HepG2 (cell line): Measurements from ENCODE around the gene UCKL1. TPM values are rescaled to one million over a fixed set of nuclear protein-coding genes. Genes with fewer than 3 reads are reported as not detected.

ENCODE experiments used
- E2F1 ChIP-seq: sonication (generic); formaldehyde crosslinking; IDR thresholded peaks from 2 replicates; pipeline ENCODE4 v1.5.0; 2020; ENCODE audit warnings: missing genetic modification reagents
- JUN ChIP-seq: sonication (generic); formaldehyde crosslinking; IDR thresholded peaks from 2 replicates; pipeline ENCODE4 v1.4.0; 2020; ENCODE audit warnings: mild to moderate bottlenecking, missing genetic modification reagents
- MLXIP ChIP-seq: sonication (generic); formaldehyde crosslinking; IDR thresholded peaks from 2 replicates; pipeline ENCODE4 v1.9.0; 2021; ENCODE audit warnings: missing genetic modification reagents, borderline replicate concordance
- REXO4 ChIP-seq: sonication (generic); formaldehyde crosslinking; IDR thresholded peaks from 2 replicates; pipeline ENCODE4 v1.8.0; 2022; ENCODE audit warnings: missing genetic modification reagents, mild to moderate bottlenecking, borderline replicate concordance
- SALL2 ChIP-seq: sonication (generic); formaldehyde crosslinking; IDR thresholded peaks from 2 replicates; pipeline ENCODE4 v1.8.1; 2023; ENCODE audit warnings: mild to moderate bottlenecking, missing genetic modification reagents, inconsistent platforms
- TARDBP ChIP-seq: sonication (generic); formaldehyde crosslinking; IDR thresholded peaks from 2 replicates; pipeline ENCODE4 v1.8.0; 2022; ENCODE audit warnings: mild to moderate bottlenecking, missing genetic modification reagents
- TFDP1 ChIP-seq: IDR thresholded peaks from 2 replicates; pipeline ENCODE4 v1.6.1; 2016; ENCODE audit warnings: missing compliant biosample characterization, missing genetic modification reagents, borderline replicate concordance
- TOE1 ChIP-seq: sonication (generic); formaldehyde crosslinking; IDR thresholded peaks from 2 replicates; pipeline ENCODE4 v1.4.0; 2020; ENCODE audit warnings: mild to moderate bottlenecking, missing genetic modification reagents
- XRCC5 ChIP-seq: fragments of 200-400 bp; formaldehyde crosslinking; optimal IDR thresholded peaks from 2 replicates; pipeline ENCODE3; 2017; ENCODE audit warnings: mild to moderate bottlenecking, low read length
- ZNF143 ChIP-seq: sonication (generic); formaldehyde crosslinking; IDR thresholded peaks from 2 replicates; pipeline ENCODE4 v1.4.0; 2020; ENCODE audit warnings: missing genetic modification reagents
- ZNF274 ChIP-seq: sonication (generic); formaldehyde crosslinking; IDR thresholded peaks from 2 replicates; pipeline ENCODE4 v1.5.1; 2020; ENCODE audit warnings: mild to moderate bottlenecking, missing genetic modification reagents
- ZNF362 ChIP-seq: sonication (generic); formaldehyde crosslinking; IDR thresholded peaks from 2 replicates; pipeline ENCODE4 v1.4.0; 2020; ENCODE audit warnings: missing genetic modification reagents, mild to moderate bottlenecking, borderline replicate concordance
- ZNF563 ChIP-seq: sonication (generic); formaldehyde crosslinking; IDR thresholded peaks from 2 replicates; pipeline ENCODE4 v1.8.0; 2022; ENCODE audit warnings: mild to moderate bottlenecking, moderate library complexity, missing genetic modification reagents
- ZNF564 ChIP-seq: sonication (generic); formaldehyde crosslinking; IDR thresholded peaks from 2 replicates; pipeline ENCODE4 v1.8.1; 2023; ENCODE audit warnings: mild to moderate bottlenecking, missing genetic modification reagents
- ZNF589 ChIP-seq: sonication (generic); formaldehyde crosslinking; conservative IDR thresholded peaks from 2 replicates; pipeline ENCODE4 v1.8.0; 2022; ENCODE audit warnings: mild to moderate bottlenecking, moderate library complexity, missing genetic modification reagents
- ZNF775 ChIP-seq: sonication (generic); formaldehyde crosslinking; IDR thresholded peaks from 2 replicates; pipeline ENCODE4 v1.4.0; 2020; ENCODE audit warnings: missing genetic modification reagents, mild to moderate bottlenecking, moderate library complexity, borderline replicate concordance
- ZNF788 ChIP-seq: sonication (generic); formaldehyde crosslinking; IDR thresholded peaks from 2 replicates; pipeline ENCODE4 v1.5.0; 2020; ENCODE audit warnings: mild to moderate bottlenecking, missing genetic modification reagents, borderline replicate concordance
- polyA plus RNA-seq, 8 experiments: library from polyadenylated mRNA; depleted of rRNA in 3 of 8; stranded (reverse) in 7 of 8; unstranded in 1 of 8; fragments of >200 nt; fragmentation: Illumina TruSeq in 4 of 8; extraction: Trizol in 4 of 8; gene quantifications; 2 replicates each; pipeline versions ENCODE4 v1.2.1 to v1.2.3, GENCODE V29; 2011 to 2016; ENCODE audit warnings: low read depth in 4 of 8, missing spikeins in 1 of 8, mixed read lengths in 1 of 8; ENCODE audit not compliant: insufficient read depth in 1 of 8
- total RNA-seq, 5 experiments: library from RNA; depleted of rRNA; stranded (reverse); fragments of >200 nt; fragmentation: Illumina TruSeq; extraction: Trizol; gene quantifications; 2 replicates each; pipeline ENCODE4 v1.2.3, GENCODE V29; 2016; ENCODE audit warnings: low read depth in 1 of 5
- TF ChIP-seq, protein P1 (sequence below): sonication (generic); formaldehyde crosslinking; IDR thresholded peaks from 2 replicates; pipeline ENCODE4 v1.4.0; 2020; ENCODE audit warnings: missing genetic modification reagents
- TF ChIP-seq, protein P2 (sequence below): sonication (generic); formaldehyde crosslinking; IDR thresholded peaks from 2 replicates; pipeline ENCODE4 v1.4.0; 2020; ENCODE audit warnings: mild to moderate bottlenecking, missing genetic modification reagents

UCKL1 gene
- total and polyA plus RNA-seq, 2 of the 13 experiments (the other 11 are each of a cell fraction or from before 2014, with no cell fraction given): 50.2 to 126 TPM

GRCh38 chr20:63894358-63895201 lies 61.6 kb downstream of the UCKL1 start, which contains the start of gene DNAJC5 (continued):
- peak; percentile 79 for TF ChIP-seq TARDBP (CRISPR knock-in tag)
- no peak for TF ChIP-seq ZNF564 (CRISPR knock-in tag)
- TF ChIP-seq TFDP1 (CRISPR knock-in tag): peak; percentile 48; the same call in 1 of the 2 replicates
- TF ChIP-seq ZNF775: no peak
- no peak; the same call in 1 of the 2 replicates for TF ChIP-seq ZNF274 (CRISPR knock-in tag)
- peak; percentile 80; the same call in 1 of the 2 replicates for TF ChIP-seq ZNF563 (CRISPR knock-in tag)
- peak; percentile 49; the same call in 1 of the 2 replicates for TF ChIP-seq REXO4 (CRISPR knock-in tag)
- TF ChIP-seq, protein P1, sequence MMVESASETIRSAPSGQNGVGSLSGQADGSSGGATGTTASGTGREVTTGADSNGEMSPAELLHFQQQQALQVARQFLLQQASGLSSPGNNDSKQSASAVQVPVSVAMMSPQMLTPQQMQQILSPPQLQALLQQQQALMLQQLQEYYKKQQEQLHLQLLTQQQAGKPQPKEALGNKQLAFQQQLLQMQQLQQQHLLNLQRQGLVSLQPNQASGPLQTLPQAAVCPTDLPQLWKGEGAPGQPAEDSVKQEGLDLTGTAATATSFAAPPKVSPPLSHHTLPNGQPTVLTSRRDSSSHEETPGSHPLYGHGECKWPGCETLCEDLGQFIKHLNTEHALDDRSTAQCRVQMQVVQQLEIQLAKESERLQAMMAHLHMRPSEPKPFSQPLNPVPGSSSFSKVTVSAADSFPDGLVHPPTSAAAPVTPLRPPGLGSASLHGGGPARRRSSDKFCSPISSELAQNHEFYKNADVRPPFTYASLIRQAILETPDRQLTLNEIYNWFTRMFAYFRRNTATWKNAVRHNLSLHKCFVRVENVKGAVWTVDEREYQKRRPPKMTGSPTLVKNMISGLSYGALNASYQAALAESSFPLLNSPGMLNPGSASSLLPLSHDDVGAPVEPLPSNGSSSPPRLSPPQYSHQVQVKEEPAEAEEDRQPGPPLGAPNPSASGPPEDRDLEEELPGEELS (CRISPR knock-in tag): 0 out of 2 replicates have a peak, but pooled peaks have one; percentile 28
- peak; percentile 86 for TF ChIP-seq XRCC5
- TF ChIP-seq TOE1 (CRISPR knock-in tag): peak; percentile 59; the same call in 1 of the 2 replicates
- TF ChIP-seq ZNF589 (CRISPR knock-in tag): no peak
- TF ChIP-seq JUN (CRISPR knock-in tag): no peak
- peak; percentile 58; the same call in 1 of the 2 replicates for TF ChIP-seq ZNF143 (CRISPR knock-in tag)
- peak; percentile 79; the same call in 1 of the 2 replicates for TF ChIP-seq ZNF788 (CRISPR knock-in tag)
- TF ChIP-seq E2F1 (CRISPR knock-in tag): no peak
- TF ChIP-seq ZNF362: no peak; the same call in 1 of the 2 replicates
- TF ChIP-seq SALL2 (CRISPR knock-in tag): peak; percentile 19; the same call in 1 of the 2 replicates
- no peak for TF ChIP-seq MLXIP (CRISPR knock-in tag)
- TF ChIP-seq, protein P2, sequence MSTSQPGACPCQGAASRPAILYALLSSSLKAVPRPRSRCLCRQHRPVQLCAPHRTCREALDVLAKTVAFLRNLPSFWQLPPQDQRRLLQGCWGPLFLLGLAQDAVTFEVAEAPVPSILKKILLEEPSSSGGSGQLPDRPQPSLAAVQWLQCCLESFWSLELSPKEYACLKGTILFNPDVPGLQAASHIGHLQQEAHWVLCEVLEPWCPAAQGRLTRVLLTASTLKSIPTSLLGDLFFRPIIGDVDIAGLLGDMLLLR (CRISPR knock-in tag): no peak; the same call in 1 of the 2 replicates
